ENCODE results near the gene BMX. TPM values are rescaled to one million over a fixed set of nuclear protein-coding genes. Genes with fewer than 3 reads are reported as not detected.

The BMX gene
- total RNA-seq, 3 donors from 2014 or later, result 2.4 to 5.4 (median 3.8) TPM

DNA sequence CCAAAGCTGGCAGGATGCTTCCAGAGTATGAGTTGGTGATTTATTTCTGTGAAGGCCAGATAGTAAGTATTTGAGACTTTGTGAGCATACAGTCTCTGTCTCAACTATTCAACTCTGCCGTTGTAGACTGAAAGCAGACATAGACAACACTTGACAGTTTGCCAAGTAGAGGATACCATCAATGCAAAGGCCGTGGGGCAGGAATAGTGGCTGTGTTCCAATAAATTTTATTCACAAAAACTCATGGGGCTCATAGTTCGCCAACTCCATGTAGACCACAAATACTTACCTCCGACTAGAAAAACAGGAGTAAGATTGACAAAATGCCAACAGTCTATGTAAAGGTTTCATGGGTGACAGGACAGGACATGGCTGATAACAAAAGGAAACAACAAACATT, 3.8 kb upstream of the BMX start:
- ATAC-seq (no peak), DNase-seq (no peak)
- Histone ChIP-seq H3K9me3 (no peaks in the 10 kb centered on the region), H3K4me3 (no peak overlapping the region), H3K4me1 (ENCODE audit: low read depth) (no peaks in the 10 kb centered on the region), H3K36me3 (ENCODE audit: low read depth) (no peaks in the 10 kb centered on the region)
- TF ChIP-seq, protein P1, sequence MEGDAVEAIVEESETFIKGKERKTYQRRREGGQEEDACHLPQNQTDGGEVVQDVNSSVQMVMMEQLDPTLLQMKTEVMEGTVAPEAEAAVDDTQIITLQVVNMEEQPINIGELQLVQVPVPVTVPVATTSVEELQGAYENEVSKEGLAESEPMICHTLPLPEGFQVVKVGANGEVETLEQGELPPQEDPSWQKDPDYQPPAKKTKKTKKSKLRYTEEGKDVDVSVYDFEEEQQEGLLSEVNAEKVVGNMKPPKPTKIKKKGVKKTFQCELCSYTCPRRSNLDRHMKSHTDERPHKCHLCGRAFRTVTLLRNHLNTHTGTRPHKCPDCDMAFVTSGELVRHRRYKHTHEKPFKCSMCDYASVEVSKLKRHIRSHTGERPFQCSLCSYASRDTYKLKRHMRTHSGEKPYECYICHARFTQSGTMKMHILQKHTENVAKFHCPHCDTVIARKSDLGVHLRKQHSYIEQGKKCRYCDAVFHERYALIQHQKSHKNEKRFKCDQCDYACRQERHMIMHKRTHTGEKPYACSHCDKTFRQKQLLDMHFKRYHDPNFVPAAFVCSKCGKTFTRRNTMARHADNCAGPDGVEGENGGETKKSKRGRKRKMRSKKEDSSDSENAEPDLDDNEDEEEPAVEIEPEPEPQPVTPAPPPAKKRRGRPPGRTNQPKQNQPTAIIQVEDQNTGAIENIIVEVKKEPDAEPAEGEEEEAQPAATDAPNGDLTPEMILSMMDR (IDR thresholded peaks at IDR 0.05), result no peak
- intact Hi-C loops (cut with DNase I, micrococcal nuclease), result loop anchor here in 1 of 2 donors (5.0 kb wide), 1 partner anchor 70 kb away; no protein-coding TSS in a partner anchor

DNA sequence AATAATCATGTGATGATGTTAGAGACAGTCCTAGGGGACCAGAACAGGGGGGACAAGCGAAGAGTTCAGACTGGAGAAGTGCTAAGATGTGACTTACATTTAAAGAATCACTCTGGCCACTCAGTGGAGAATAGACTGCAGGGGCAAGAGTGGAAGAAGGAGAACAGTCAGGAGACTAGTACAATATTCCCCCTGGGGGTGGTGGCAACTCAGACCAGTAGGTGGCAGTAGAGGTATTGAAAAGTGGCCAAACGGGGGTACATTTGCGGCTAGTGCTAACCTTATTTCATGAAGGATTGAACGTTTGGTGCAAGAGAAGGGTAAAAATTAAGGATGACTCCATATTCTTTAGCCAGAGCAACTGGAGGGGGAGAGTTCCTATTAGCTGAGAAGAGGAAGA, 2.7 kb upstream of the BMX start:
- Histone ChIP-seq H3K4me3 (no peak overlapping the region), H3K36me3 (ENCODE audit: low read depth) (no peaks in the 10 kb centered on the region), H3K9me3 (no peaks in the 10 kb centered on the region), H3K4me1 (ENCODE audit: low read depth) (no peaks in the 10 kb centered on the region)
- DNase-seq (peak in 2 of 3 donors; percentile 45 to 74), ATAC-seq (peak; percentile 45)
- intact Hi-C loops (cut with DNase I, micrococcal nuclease), result loop anchor here in 1 of 2 donors (5.0 kb wide), 1 partner anchor 69 kb away; no protein-coding TSS in a partner anchor
- TF ChIP-seq, protein P1 (IDR thresholded peaks at IDR 0.05), result no peak

DNA sequence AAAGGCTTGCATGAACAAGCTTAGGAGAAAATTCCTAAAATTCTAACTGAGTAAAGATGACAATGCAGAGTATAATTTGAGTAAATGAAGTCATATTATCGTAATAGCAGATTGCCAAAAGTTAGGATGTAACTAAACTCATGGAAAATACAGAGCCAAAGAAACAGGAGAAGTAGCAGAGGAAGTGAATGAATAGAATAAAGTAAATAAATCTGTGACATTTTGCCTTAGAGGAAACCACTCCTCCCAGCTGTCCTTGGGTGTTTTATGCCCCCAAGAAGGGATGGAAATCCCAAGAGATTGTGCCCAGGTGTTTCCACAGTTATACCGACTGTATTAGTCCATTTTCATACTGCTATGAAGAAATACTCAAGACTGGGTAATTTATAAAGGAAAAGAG, 1.9 kb upstream of the BMX start:
- no peaks in the 10 kb centered on the region for H3K9me3 ChIP-seq
- ATAC-seq (no peak), DNase-seq (no peak)
- TF ChIP-seq, protein P1 (IDR thresholded peaks at IDR 0.05), result no peak
- intact Hi-C loops (cut with DNase I, micrococcal nuclease), result loop anchor here in 1 of 2 donors (5.0 kb wide), 1 partner anchor 69 kb away; no protein-coding TSS in a partner anchor
- H3K4me3 ChIP-seq, result no peak overlapping the region
- H3K4me1 ChIP-seq (ENCODE audit: low read depth), result no peaks in the 10 kb centered on the region
- no peaks in the 10 kb centered on the region for H3K36me3 ChIP-seq (ENCODE audit: low read depth)

DNA sequence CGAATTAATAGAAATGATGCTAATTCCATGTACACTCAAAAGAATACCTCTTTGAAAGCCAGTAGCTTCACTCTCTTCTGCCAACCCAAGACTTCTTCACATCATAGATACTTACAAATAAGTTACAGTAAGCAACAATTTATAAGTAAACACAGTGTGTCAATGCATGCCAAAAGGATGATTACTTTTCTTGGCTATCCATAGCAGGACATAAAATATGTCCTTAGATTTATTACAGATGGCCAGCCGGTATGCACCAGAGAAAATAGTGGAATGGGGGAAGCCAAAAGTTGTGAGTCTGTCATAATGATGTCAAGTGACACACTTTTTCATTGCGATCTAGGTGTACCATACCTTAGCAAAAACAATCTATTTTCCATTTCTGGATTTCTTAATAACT, 631 bp upstream of the BMX start:
- TF ChIP-seq, protein P1 (IDR thresholded peaks at IDR 0.05), result no peak
- Histone ChIP-seq H3K9me3 (no peaks in the 10 kb centered on the region), H3K4me3 (no peak overlapping the region), H3K4me1 (ENCODE audit: low read depth) (no peaks in the 10 kb centered on the region), H3K36me3 (ENCODE audit: low read depth) (no peaks in the 10 kb centered on the region)
- intact Hi-C loops (cut with DNase I, micrococcal nuclease), result loop anchor here in 1 of 2 donors (5.0 kb wide), 1 partner anchor 67 kb away; no protein-coding TSS in a partner anchor
- DNase-seq (no peak), ATAC-seq (no peak)

DNA sequence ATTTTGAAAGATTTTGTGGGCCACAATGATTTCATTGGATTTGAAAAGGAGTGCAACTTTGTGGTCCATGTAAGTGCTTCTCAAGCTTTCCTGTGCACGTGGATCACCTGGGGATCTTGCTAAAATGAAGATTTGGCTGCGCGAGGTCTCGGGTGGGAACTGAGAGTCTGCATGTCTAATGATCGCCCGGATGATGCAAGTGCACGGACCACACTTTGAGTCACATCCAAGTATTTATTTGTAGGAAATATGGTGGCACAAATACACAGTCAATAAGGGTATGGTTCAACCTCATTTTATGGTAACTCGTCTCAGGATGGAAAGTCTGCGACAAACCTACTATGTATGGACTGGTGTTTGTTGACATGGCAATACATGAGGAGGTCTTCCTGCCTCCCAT, 899 bp downstream of the BMX start:
- ATAC-seq, result no peak
- intact Hi-C loops (cut with DNase I, micrococcal nuclease), result no loop called here
- Histone ChIP-seq H3K36me3 (ENCODE audit: low read depth) (no peaks in the 10 kb centered on the region), H3K4me3 (no peak overlapping the region), H3K4me1 (ENCODE audit: low read depth) (no peaks in the 10 kb centered on the region), H3K9me3 (no peaks in the 10 kb centered on the region)
- DNase-seq, result no peak
- TF ChIP-seq, protein P1 (IDR thresholded peaks at IDR 0.05), result no peak

DNA sequence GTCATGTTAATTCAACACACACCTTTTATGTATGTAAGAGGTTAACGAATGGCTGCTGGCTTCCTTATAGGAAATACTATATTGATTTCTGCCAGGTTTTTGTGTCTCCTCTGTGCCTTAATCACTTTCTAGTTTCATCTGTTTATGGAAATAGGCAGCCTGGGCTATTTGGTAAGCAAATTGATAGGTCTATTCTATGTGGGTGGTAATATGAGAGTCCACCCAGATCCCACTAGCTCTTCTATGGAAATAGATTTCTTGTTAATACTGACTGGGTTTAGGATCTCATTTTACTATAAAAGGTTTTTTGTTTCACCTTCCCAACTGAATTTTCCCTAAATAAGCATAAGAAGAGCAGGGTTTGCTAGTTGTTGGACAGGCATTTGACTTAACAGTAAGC, 4.1 kb downstream of the BMX start:
- Histone ChIP-seq H3K36me3 (ENCODE audit: low read depth) (no peaks in the 10 kb centered on the region), H3K9me3 (no peaks in the 10 kb centered on the region), H3K4me1 (ENCODE audit: low read depth) (no peaks in the 10 kb centered on the region), H3K4me3 (no peak overlapping the region)
- no peak for DNase-seq
- TF ChIP-seq, protein P1 (IDR thresholded peaks at IDR 0.05), result no peak
- intact Hi-C loops (cut with DNase I, micrococcal nuclease), result no loop called here
- no peak for ATAC-seq
